GM03348 (cell line): ENCODE data around the gene BEST4.
"Not testable (repeated sequence)": the region's sequence is repeated elsewhere in the genome, so short reads cannot be mapped to it uniquely, and the experiment has no call there.

Experiments used
- DNase-seq: peaks from one replicate; pipeline ENCODE4 v3.0.0; 2012; ENCODE audit warnings: low spot score

Gene BEST4

GRCh38 chr1:44819608-44820327 is 31.8 kb upstream of the BEST4 start:
- peak; percentile 82 for DNase-seq

- DNase-seq, result no peak
Observed at GRCh38 chr1:44819196-44819607, 31.2 kb upstream of the BEST4 start.

GRCh38 chr1:44817771-44818495 is 30.0 kb upstream of the BEST4 start:
- DNase-seq, result no peak

- DNase-seq, result no peak
Observed at GRCh38 chr1:44817307-44817706, 29.3 kb upstream of the BEST4 start.

GRCh38 chr1:44815926-44816325 is 28.0 kb upstream of the BEST4 start:
- DNase-seq, result not testable (repeated sequence)

GRCh38 chr1:44812822-44813543 is 25.0 kb upstream of the BEST4 start:
- no peak for DNase-seq

- no peak for DNase-seq
Observed at GRCh38 chr1:44811234-44811633, 23.3 kb upstream of the BEST4 start.

GRCh38 chr1:44810762-44811105 is 22.8 kb upstream of the BEST4 start:
- DNase-seq, result not testable (repeated sequence)

- no peak for DNase-seq
Observed at GRCh38 chr1:44810101-44810761, 22.3 kb upstream of the BEST4 start.

- peak; percentile 53 for DNase-seq
Observed at GRCh38 chr1:44808938-44809917, 21.3 kb upstream of the BEST4 start.

GRCh38 chr1:44808063-44808937 is 20.3 kb upstream of the BEST4 start, which contains the start of gene BTBD19:
TSS of gene BTBD19 (plus strand) at chr1:44808523. CDS start at chr1:44808821, 298 bp downstream.
- DNase-seq, result peak; percentile 93

- peak; percentile 91 for DNase-seq
Observed at GRCh38 chr1:44807364-44808062, 19.5 kb upstream of the BEST4 start.

- DNase-seq, result no peak
Observed at GRCh38 chr1:44806704-44807363, 18.9 kb upstream of the BEST4 start, which contains the start of gene DYNLT4. TSS of gene DYNLT4 (minus strand) at chr1:44807351. CDS start at chr1:44806668, 683 bp downstream.

GRCh38 chr1:44806025-44806703 is 18.2 kb upstream of the BEST4 start:
- DNase-seq, result no peak

- no peak for DNase-seq
Observed at GRCh38 chr1:44805311-44806024, 17.5 kb upstream of the BEST4 start.

- no peak for DNase-seq
Observed at GRCh38 chr1:44803312-44804095, 15.5 kb upstream of the BEST4 start.

GRCh38 chr1:44803062-44803311 is 15.0 kb upstream of the BEST4 start:
- DNase-seq, result no peak
